GM23248 (cell line): ENCODE data around the gene CNTN4.

Source experiments
- EZH2 ChIP-seq: fragments of 200-600 bp; sonication (generic); IDR thresholded peaks from 2 replicates; pipeline ENCODE4 v1.6.1; 2018; ENCODE audit warnings: antibody characterized with exemption, mild to moderate bottlenecking; ENCODE audit not compliant: insufficient read depth, poor library complexity, severe bottlenecking
- EZH2phosphoT487 ChIP-seq: fragments of 200-600 bp; sonication (generic); IDR thresholded peaks from 2 replicates; pipeline ENCODE4 v1.6.1; 2018; ENCODE audit warnings: antibody characterized with exemption, moderate library complexity, mild to moderate bottlenecking, low read depth; ENCODE audit not compliant: insufficient read depth

GRCh38 chr3:2921452-2921851 is 822.8 kb downstream of the CNTN4 start:
- TF ChIP-seq EZH2: no peak
- TF ChIP-seq EZH2phosphoT487: no peak
